ENCODE data around the gene SYTL3.

The SYTL3 gene

DNA sequence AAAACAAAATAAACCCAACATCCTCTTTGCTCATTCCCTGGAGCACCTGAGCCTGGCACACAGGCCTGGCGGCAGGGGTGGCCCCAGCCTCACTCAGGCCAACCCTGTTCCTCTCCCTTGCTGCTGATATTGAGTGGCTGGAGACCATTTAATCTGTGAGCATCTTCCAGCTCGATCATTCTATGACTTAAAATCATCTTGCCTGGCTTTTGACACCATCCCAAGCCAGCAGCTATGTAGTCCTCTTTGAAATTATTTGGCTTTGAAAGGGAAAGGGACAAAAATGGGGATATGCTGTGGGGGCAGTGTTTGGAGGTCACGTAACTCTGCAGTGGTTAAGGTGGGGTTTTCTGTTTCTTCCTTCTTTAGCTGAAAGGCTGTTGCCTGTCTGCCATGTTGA is 146.5 kb downstream of the SYTL3 start:
- TF ChIP-seq, protein P1, sequence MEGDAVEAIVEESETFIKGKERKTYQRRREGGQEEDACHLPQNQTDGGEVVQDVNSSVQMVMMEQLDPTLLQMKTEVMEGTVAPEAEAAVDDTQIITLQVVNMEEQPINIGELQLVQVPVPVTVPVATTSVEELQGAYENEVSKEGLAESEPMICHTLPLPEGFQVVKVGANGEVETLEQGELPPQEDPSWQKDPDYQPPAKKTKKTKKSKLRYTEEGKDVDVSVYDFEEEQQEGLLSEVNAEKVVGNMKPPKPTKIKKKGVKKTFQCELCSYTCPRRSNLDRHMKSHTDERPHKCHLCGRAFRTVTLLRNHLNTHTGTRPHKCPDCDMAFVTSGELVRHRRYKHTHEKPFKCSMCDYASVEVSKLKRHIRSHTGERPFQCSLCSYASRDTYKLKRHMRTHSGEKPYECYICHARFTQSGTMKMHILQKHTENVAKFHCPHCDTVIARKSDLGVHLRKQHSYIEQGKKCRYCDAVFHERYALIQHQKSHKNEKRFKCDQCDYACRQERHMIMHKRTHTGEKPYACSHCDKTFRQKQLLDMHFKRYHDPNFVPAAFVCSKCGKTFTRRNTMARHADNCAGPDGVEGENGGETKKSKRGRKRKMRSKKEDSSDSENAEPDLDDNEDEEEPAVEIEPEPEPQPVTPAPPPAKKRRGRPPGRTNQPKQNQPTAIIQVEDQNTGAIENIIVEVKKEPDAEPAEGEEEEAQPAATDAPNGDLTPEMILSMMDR (conservative IDR thresholded peaks at IDR 0.05), result no peak
- peak overlapping the region; percentile 91 for H3K27ac ChIP-seq

DNA sequence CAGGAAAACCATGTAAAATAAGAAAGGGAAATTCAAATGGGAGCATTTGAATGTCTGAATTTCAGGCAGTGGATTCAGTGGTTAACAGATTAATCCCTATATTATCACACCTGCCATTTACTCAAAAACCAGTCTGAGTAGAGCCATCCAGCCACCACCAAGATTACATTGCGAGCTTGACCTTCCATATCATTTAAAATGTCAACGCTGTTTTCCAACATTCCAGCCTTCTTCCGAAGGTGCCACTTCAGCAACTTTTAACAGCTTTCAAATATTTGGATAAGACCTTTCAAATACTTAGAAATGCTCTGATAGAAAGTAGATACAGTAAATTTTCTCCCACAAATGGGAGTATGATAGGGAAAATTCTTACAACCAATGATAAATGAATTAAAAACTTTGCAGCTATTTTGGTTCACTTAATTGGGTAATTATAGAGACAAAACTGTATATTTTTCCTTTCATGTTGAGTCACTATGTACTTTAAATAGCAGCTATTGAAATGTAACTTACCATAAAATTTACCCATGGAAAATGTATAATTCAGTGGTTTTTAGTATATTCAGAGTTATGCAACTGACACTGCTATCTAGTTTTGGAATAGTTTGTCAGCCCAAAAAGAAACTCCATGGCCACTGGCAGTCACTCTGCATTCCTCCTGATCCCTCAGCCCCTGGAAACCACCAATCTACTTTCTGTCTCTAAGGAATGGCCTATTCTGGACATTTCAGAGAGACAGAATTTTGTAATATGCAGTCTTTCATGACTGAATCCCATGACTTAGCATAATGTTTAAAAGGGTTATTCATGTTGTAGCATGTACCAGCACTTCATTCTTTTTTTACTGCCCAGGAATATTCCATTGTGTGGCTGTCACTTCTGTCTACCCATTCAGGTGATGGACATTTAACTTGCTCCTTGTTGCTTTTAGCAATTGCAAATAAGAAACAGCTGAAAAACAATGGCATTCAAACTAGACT is 147.8 kb downstream of the SYTL3 start:
- peak overlapping the region; percentile 91 for H3K27ac ChIP-seq
- TF ChIP-seq, protein P1 (conservative IDR thresholded peaks at IDR 0.05), result no peak

DNA sequence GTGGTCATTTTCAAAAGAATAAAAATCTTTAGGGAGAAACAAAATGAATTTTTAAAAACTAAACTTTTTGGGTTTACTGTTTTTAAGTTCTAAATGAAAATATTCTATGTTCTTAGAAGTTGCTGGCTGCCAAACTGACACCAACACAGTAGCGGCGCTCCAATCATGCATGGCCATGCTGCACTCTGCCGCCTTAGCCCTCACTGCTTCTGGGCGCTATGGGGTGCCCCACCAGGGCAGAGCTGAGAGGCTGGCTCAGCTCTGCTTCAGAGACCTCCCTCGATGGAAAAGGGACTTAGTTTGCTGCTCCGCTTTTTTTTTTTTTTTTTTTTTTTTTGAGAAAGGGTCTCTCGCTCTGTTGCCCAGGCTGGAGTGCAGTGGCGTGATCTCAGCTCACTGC is 148.5 kb downstream of the SYTL3 start:
- H3K27ac ChIP-seq, result peak overlapping the region; percentile 91
- TF ChIP-seq, protein P1 (conservative IDR thresholded peaks at IDR 0.05), result no peak

DNA sequence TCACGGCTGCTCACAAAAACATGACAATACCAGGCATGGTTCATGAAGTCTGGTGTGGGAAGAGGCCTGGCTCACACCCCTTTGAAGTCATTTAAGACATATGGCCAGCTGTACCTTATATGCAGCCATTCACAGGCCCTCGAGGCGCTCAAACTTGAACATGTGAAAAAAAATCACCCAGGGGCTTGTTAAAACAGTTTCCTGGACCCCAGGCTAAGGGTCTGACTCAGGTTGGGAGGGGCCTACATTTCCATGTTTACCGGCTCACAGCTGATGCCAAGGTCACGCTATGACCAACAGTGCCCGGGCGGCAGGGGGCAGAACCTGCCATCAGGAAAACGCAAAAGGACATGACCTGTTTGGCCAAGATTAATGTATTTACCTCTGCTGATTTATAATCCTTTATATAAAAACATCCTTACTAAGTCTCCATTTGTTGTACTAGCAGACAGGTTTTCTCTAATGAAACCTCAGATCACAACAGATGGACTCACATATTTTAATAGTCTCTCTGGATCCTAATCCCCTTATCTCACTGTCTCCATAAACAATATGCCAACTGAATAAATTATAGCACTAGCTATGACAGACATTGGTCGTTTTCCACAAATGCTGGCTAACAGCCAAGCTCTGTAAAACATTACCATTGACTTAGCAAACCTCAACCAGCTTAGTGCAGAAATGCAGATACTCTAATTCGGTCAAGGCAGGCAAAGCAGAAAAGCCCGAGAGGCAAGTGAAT is 149.4 kb downstream of the SYTL3 start:
- TF ChIP-seq, protein P1 (conservative IDR thresholded peaks at IDR 0.05), result peak; percentile 64
- peak overlapping the region; percentile 91 for H3K27ac ChIP-seq

DNA sequence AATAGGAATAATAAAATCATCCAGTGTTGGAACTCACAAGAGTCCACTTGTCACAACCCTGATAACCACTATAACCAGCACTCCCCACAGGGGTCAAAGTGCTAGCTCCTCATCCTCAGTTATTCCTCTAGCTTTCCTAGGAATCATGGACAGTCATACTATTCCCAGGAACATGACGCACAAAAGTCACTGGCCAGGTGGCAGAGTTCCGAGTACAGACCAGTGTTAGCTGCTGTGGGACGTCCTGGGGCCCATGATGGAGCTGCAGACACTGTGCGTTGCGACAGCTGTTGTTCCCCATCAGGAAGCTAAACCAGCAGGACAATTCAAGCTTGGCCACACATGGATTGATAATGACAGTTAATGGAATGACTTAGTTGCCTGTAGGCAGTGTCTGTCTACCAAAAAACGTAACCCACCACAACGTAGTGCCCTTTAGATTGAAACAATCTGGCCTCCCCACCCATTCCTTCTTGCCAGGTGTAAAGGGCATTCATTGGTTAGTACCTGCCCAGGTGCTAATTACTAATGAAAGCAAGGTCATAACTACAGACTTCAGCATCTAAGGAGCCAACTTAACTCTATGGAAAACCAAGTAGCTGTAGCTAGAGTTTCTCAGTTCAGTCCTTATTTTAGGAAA is 151.9 kb downstream of the SYTL3 start:
- TF ChIP-seq, protein P1 (conservative IDR thresholded peaks at IDR 0.05), result no peak
- H3K27ac ChIP-seq, result peak overlapping the region; percentile 91

DNA sequence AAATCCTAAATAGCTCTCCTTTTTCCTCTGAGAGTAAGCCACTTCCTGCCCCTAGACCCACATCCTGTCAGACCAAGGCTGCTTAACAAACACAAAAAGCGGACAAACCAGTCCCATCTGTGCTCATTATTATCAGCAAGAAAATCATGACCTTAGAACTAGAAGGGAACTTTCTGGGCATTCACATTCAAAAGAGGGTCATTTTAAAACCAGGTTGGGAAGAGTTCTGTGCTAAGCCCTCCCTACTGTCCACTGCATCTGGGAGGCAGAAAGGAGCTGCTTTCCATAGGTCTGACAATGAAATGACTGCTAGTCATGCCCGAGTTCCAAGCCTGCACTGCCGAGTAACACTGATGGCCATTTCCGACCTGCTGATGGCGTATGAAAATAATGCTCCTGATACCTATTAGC is 153.9 kb downstream of the SYTL3 start:
- TF ChIP-seq, protein P1 (conservative IDR thresholded peaks at IDR 0.05), result no peak
- H3K27ac ChIP-seq, result peak overlapping the region; percentile 91

DNA sequence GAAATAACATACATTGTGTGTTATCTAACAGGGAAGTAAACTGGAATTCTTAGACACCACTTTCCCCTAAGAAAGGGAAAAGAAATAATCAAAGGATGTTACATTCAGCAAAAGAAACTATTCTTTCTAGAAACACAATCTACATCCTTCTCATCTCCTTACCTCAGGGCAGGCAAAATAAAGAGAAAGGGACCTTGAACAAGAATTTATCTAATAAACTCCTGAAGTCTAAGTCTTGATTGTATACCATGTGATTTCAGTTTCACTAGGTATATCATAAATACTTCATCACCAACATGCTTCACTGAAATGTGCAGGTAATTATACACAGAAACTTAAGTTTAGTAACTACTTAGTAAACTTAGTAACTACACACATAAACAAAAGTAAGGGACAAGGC is 154.4 kb downstream of the SYTL3 start:
- H3K27ac ChIP-seq, result peak overlapping the region; percentile 91
- TF ChIP-seq, protein P1 (conservative IDR thresholded peaks at IDR 0.05), result no peak
